ENCODE results near the gene HIVEP2.

Gene HIVEP2

GRCh38 chr6:142810952-142811514, 133.9 kb downstream of the HIVEP2 start:
- Histone ChIP-seq H3K4me1 (ENCODE audit: control insufficient read depth, insufficient read depth, low read length) (peaks cover 13% of the 10 kb centered on the region), H3K27me3 (ENCODE audit: control insufficient read depth, insufficient read depth, low read length) (no peaks in the 10 kb centered on the region), H3K4me3 (ENCODE audit: low read depth, low read length) (no peak overlapping the region), H3K36me3 (ENCODE audit: control insufficient read depth, insufficient read depth, low read length) (no peaks in the 10 kb centered on the region), H3K9me3 (ENCODE audit: control insufficient read depth, insufficient read depth, low read length) (no peaks in the 10 kb centered on the region), H3K27ac (ENCODE audit: low read depth, low read length) (no peak overlapping the region), H3K9ac (ENCODE audit: low read depth, low read length) (no peak overlapping the region)

GRCh38 chr6:142809947-142810346, 135.0 kb downstream of the HIVEP2 start:
- H3K9ac ChIP-seq (ENCODE audit: low read depth, low read length): no peak overlapping the region
- no peak overlapping the region for H3K4me3 ChIP-seq (ENCODE audit: low read depth, low read length)
- no peaks in the 10 kb centered on the region for H3K27me3 ChIP-seq (ENCODE audit: control insufficient read depth, insufficient read depth, low read length)
- peaks cover 13% of the 10 kb centered on the region for H3K4me1 ChIP-seq (ENCODE audit: control insufficient read depth, insufficient read depth, low read length)
- H3K9me3 ChIP-seq (ENCODE audit: control insufficient read depth, insufficient read depth, low read length): no peaks in the 10 kb centered on the region
- no peak overlapping the region for H3K27ac ChIP-seq (ENCODE audit: low read depth, low read length)
- no peaks in the 10 kb centered on the region for H3K36me3 ChIP-seq (ENCODE audit: control insufficient read depth, insufficient read depth, low read length)

DNA sequence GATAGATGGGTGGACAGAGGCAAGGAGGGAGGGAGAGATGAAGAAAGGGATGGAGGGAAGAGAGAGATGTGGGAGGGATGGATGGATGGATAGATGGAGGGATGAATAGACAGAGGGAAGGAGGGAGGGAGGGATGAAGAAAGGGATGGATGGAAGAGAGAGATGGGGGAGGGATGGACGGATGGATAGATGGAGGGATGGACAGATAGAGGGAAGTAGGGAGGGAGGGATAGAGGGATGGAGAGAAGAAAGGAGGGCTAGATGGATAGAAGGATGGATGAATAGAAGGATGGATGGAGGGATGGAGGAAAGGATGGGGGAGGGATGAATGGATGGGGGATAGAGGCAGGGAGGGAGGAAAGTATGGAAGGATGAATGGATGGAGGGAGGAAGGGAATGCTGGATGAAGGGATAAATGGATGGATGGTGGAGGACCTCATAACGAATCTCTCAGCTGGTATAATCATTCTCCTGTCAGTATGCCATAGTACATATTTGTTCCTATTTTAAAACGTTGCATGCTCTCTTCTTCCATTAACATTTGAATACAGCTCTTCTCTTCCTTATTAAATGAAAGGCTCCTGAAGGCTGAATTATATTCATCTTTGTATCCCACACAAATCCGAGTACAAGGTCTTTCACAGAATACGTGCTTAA, 136.4 kb downstream of the HIVEP2 start:
- no peak overlapping the region for H3K4me3 ChIP-seq (ENCODE audit: low read depth, low read length)
- no peaks in the 10 kb centered on the region for H3K27me3 ChIP-seq (ENCODE audit: control insufficient read depth, insufficient read depth, low read length)
- H3K4me1 ChIP-seq (ENCODE audit: control insufficient read depth, insufficient read depth, low read length): peaks cover 13% of the 10 kb centered on the region
- H3K9ac ChIP-seq (ENCODE audit: low read depth, low read length): no peak overlapping the region
- H3K36me3 ChIP-seq (ENCODE audit: control insufficient read depth, insufficient read depth, low read length): no peaks in the 10 kb centered on the region
- H3K9me3 ChIP-seq (ENCODE audit: control insufficient read depth, insufficient read depth, low read length): no peaks in the 10 kb centered on the region
- no peak overlapping the region for H3K27ac ChIP-seq (ENCODE audit: low read depth, low read length)

GRCh38 chr6:142805042-142805441, 139.9 kb downstream of the HIVEP2 start:
- Histone ChIP-seq H3K4me1 (ENCODE audit: control insufficient read depth, insufficient read depth, low read length) (peaks cover 7% of the 10 kb centered on the region; the same call in 1 of the 2 replicates), H3K9me3 (ENCODE audit: control insufficient read depth, insufficient read depth, low read length) (no peaks in the 10 kb centered on the region), H3K36me3 (ENCODE audit: control insufficient read depth, insufficient read depth, low read length) (no peaks in the 10 kb centered on the region), H3K27me3 (ENCODE audit: control insufficient read depth, insufficient read depth, low read length) (no peaks in the 10 kb centered on the region), H3K9ac (ENCODE audit: low read depth, low read length) (no peak overlapping the region), H3K4me3 (ENCODE audit: low read depth, low read length) (no peak overlapping the region), H3K27ac (ENCODE audit: low read depth, low read length) (no peak overlapping the region)

GRCh38 chr6:142804490-142804889, 140.5 kb downstream of the HIVEP2 start:
- Histone ChIP-seq H3K9me3 (ENCODE audit: control insufficient read depth, insufficient read depth, low read length) (no peaks in the 10 kb centered on the region), H3K27ac (ENCODE audit: low read depth, low read length) (no peak overlapping the region), H3K27me3 (ENCODE audit: control insufficient read depth, insufficient read depth, low read length) (no peaks in the 10 kb centered on the region), H3K4me3 (ENCODE audit: low read depth, low read length) (no peak overlapping the region), H3K4me1 (ENCODE audit: control insufficient read depth, insufficient read depth, low read length) (peaks cover 7% of the 10 kb centered on the region; the same call in 1 of the 2 replicates), H3K36me3 (ENCODE audit: control insufficient read depth, insufficient read depth, low read length) (no peaks in the 10 kb centered on the region), H3K9ac (ENCODE audit: low read depth, low read length) (no peak overlapping the region)

GRCh38 chr6:142803495-142804058, 141.4 kb downstream of the HIVEP2 start:
- Histone ChIP-seq H3K9me3 (ENCODE audit: control insufficient read depth, insufficient read depth, low read length) (no peaks in the 10 kb centered on the region), H3K9ac (ENCODE audit: low read depth, low read length) (no peak overlapping the region), H3K27ac (ENCODE audit: low read depth, low read length) (no peak overlapping the region)

GRCh38 chr6:142803032-142803431, 141.9 kb downstream of the HIVEP2 start:
- Histone ChIP-seq H3K36me3 (ENCODE audit: control insufficient read depth, insufficient read depth, low read length) (no peaks in the 10 kb centered on the region), H3K27me3 (ENCODE audit: control insufficient read depth, insufficient read depth, low read length) (no peaks in the 10 kb centered on the region), H3K4me1 (ENCODE audit: control insufficient read depth, insufficient read depth, low read length) (peaks cover 7% of the 10 kb centered on the region; the same call in 1 of the 2 replicates), H3K9ac (ENCODE audit: low read depth, low read length) (no peak overlapping the region), H3K4me3 (ENCODE audit: low read depth, low read length) (no peak overlapping the region), H3K27ac (ENCODE audit: low read depth, low read length) (no peak overlapping the region), H3K9me3 (ENCODE audit: control insufficient read depth, insufficient read depth, low read length) (no peaks in the 10 kb centered on the region)

More at GRCh38 chr6:142803495-142804058, 141.4 kb downstream of the HIVEP2 start:
- H3K27me3 ChIP-seq (ENCODE audit: control insufficient read depth, insufficient read depth, low read length): no peaks in the 10 kb centered on the region
- H3K36me3 ChIP-seq (ENCODE audit: control insufficient read depth, insufficient read depth, low read length): no peaks in the 10 kb centered on the region
- no peak overlapping the region for H3K4me3 ChIP-seq (ENCODE audit: low read depth, low read length)
- H3K4me1 ChIP-seq (ENCODE audit: control insufficient read depth, insufficient read depth, low read length): peaks cover 7% of the 10 kb centered on the region; the same call in 1 of the 2 replicates

GRCh38 chr6:142802124-142802523, 142.9 kb downstream of the HIVEP2 start:
- no peaks in the 10 kb centered on the region for H3K36me3 ChIP-seq (ENCODE audit: control insufficient read depth, insufficient read depth, low read length)
- H3K9me3 ChIP-seq (ENCODE audit: control insufficient read depth, insufficient read depth, low read length): no peaks in the 10 kb centered on the region
- H3K4me3 ChIP-seq (ENCODE audit: low read depth, low read length): no peak overlapping the region
- H3K27ac ChIP-seq (ENCODE audit: low read depth, low read length): no peak overlapping the region
- H3K27me3 ChIP-seq (ENCODE audit: control insufficient read depth, insufficient read depth, low read length): no peaks in the 10 kb centered on the region
- peaks cover 7% of the 10 kb centered on the region; the same call in 1 of the 2 replicates for H3K4me1 ChIP-seq (ENCODE audit: control insufficient read depth, insufficient read depth, low read length)
- H3K9ac ChIP-seq (ENCODE audit: low read depth, low read length): no peak overlapping the region

DNA sequence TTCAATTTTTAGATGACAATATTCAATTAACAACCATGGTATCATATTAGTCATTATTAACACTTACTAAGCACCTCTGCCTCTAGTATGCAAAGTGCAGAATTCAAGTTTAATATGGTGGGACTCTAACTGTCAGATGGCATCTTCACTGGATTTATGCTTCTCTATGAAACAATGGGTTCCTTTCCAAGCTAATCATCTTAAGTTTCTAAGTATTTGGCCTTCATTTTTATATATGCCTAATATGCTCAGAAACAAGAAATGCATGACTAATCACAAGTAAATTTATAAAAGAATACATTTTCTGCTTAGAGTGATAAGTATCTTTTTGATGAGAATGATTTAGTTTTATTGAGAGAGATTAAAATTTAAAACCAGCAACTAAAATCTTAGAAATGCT, 144.7 kb downstream of the HIVEP2 start:
- Histone ChIP-seq H3K9ac (ENCODE audit: low read depth, low read length) (no peak overlapping the region), H3K36me3 (ENCODE audit: control insufficient read depth, insufficient read depth, low read length) (no peaks in the 10 kb centered on the region), H3K27ac (ENCODE audit: low read depth, low read length) (no peak overlapping the region), H3K4me1 (ENCODE audit: control insufficient read depth, insufficient read depth, low read length) (peaks cover 7% of the 10 kb centered on the region; the same call in 1 of the 2 replicates), H3K9me3 (ENCODE audit: control insufficient read depth, insufficient read depth, low read length) (no peaks in the 10 kb centered on the region), H3K27me3 (ENCODE audit: control insufficient read depth, insufficient read depth, low read length) (no peaks in the 10 kb centered on the region), H3K4me3 (ENCODE audit: low read depth, low read length) (no peak overlapping the region)

DNA sequence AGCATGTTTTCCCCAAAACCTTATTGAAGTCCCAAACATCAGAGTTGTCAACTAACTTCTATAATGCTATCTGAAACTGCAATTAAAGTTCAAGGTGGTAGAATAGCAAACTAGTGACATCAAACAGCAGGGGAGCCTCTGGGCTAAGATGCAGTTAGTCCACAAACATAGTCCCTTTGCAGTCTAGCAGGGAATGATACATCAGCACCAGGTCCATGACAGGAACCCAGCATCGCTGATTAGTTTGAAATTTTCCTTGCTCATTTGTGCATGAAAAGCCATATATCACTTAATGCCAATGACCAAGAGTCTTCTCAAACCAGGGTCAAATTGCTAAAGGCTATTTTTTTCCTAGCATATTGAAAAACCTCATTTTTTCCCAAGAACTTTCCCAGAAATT, 145.3 kb downstream of the HIVEP2 start:
- no peaks in the 10 kb centered on the region for H3K9me3 ChIP-seq (ENCODE audit: control insufficient read depth, insufficient read depth, low read length)
- no peak overlapping the region for H3K27ac ChIP-seq (ENCODE audit: low read depth, low read length)
- no peaks in the 10 kb centered on the region for H3K27me3 ChIP-seq (ENCODE audit: control insufficient read depth, insufficient read depth, low read length)
- H3K4me1 ChIP-seq (ENCODE audit: control insufficient read depth, insufficient read depth, low read length): peaks cover 7% of the 10 kb centered on the region; the same call in 1 of the 2 replicates
- no peaks in the 10 kb centered on the region for H3K36me3 ChIP-seq (ENCODE audit: control insufficient read depth, insufficient read depth, low read length)
- no peak overlapping the region for H3K9ac ChIP-seq (ENCODE audit: low read depth, low read length)
- no peak overlapping the region for H3K4me3 ChIP-seq (ENCODE audit: low read depth, low read length)

- Histone ChIP-seq H3K4me3 (ENCODE audit: low read depth, low read length) (no peak overlapping the region), H3K36me3 (ENCODE audit: control insufficient read depth, insufficient read depth, low read length) (no peaks in the 10 kb centered on the region), H3K27ac (ENCODE audit: low read depth, low read length) (no peak overlapping the region), H3K27me3 (ENCODE audit: control insufficient read depth, insufficient read depth, low read length) (no peaks in the 10 kb centered on the region), H3K4me1 (ENCODE audit: control insufficient read depth, insufficient read depth, low read length) (peaks cover 3% of the 10 kb centered on the region; the same call in 1 of the 2 replicates), H3K9ac (ENCODE audit: low read depth, low read length) (no peak overlapping the region), H3K9me3 (ENCODE audit: control insufficient read depth, insufficient read depth, low read length) (no peaks in the 10 kb centered on the region)
Measured at GRCh38 chr6:142797159-142797558, 147.8 kb downstream of the HIVEP2 start.
